ENCODE data around the gene SLC35B2. TPM values are rescaled to one million over a fixed set of nuclear protein-coding genes. Genes with fewer than 3 reads are reported as not detected.

The SLC35B2 gene
- total and polyA plus RNA-seq, 10 donors: 17.6 to 30.4 (median 24.0) TPM

DNA sequence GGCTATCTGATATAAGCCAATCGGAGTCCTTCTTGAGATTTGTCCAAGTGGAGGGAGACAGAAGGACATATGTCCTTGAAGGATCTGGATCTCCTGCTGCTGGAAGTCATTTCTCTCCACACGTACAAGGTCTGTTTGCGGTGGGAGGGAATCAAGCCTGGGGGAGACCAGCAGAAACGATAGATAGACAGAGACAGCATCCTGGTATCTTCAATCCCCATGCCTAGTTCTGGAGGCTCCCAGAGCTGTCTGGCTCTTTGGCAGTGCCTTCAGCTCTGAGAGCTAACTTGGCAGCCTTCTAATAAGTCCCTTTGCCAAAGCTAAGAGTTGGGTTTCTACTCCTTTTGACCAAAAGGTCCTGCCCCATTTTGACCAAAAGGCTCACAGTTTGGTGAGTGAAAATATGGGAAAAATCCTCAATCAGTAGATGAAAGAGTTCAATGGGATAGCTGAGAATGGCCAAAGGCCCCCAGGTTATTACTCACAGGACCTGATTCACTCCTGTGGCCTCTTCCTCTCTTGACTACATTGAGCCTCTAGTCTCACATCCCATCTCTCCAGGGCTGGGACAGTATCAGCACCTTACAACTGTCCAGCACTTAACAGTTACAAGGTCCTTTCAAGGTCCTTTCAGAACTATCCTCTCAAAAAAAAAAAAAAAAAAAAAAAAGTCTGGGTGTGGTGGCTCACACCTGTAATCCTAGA lies 35.5 kb upstream of the SLC35B2 start:
- TF ChIP-seq, protein P1, sequence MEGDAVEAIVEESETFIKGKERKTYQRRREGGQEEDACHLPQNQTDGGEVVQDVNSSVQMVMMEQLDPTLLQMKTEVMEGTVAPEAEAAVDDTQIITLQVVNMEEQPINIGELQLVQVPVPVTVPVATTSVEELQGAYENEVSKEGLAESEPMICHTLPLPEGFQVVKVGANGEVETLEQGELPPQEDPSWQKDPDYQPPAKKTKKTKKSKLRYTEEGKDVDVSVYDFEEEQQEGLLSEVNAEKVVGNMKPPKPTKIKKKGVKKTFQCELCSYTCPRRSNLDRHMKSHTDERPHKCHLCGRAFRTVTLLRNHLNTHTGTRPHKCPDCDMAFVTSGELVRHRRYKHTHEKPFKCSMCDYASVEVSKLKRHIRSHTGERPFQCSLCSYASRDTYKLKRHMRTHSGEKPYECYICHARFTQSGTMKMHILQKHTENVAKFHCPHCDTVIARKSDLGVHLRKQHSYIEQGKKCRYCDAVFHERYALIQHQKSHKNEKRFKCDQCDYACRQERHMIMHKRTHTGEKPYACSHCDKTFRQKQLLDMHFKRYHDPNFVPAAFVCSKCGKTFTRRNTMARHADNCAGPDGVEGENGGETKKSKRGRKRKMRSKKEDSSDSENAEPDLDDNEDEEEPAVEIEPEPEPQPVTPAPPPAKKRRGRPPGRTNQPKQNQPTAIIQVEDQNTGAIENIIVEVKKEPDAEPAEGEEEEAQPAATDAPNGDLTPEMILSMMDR (IDR thresholded peaks at IDR 0.05 in 8 of 11, conservative IDR thresholded peaks at IDR 0.05 in 3 of 11): no peak
- TF ChIP-seq POLR2A (IDR thresholded peaks at IDR 0.05) (no peak), POLR2AphosphoS5 (IDR thresholded peaks at IDR 0.05) (no peak)
- Histone ChIP-seq H3K4me3 (no peak overlapping the region), H3K27me3 (replicated peaks in 1 of 7) (peaks cover 4 to 99% (median 54%) of the 10 kb centered on the region in 7 donors), H3K4me1 (peaks cover 9 to 13% (median 11%) of the 10 kb centered on the region in 6 donors), H3K27ac (no peak overlapping the region), H3K36me3 (no peaks in the 10 kb centered on the region), H3K9me3 (no peaks in the 10 kb centered on the region)
- DNase-seq: no peak
- 80 to 87% (median 86%) methylated on average over 4 of the region's 4 CpGs for WGBS, 5 donors
- intact Hi-C loops (cut with DNase I; ENCODE audit: low total_unique reads): no loop called here

DNA sequence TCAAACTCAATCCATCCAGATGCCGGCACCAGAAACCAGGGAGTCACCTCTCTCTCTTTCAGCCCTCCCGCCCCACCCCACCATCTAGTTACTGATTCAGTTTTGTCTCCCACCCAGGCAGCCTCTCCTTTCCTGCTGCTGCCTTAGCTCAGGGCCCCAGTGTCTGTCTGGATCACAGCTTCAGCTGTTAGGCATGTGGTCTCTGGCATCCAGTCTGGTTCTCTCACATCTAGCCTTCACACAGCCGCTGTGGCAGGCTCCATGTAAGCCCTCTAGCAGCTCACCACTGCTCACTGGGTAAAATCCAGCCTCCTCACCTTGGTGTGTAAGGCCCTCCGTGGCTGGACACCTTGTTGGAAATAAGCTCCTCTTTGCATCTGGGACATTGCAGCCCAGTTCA lies 34.5 kb upstream of the SLC35B2 start:
- no peaks in the 10 kb centered on the region for H3K9me3 ChIP-seq
- H3K36me3 ChIP-seq: no peaks in the 10 kb centered on the region
- no peak for TF ChIP-seq POLR2AphosphoS5 (IDR thresholded peaks at IDR 0.05)
- TF ChIP-seq, protein P1 (IDR thresholded peaks at IDR 0.05 in 8 of 11, conservative IDR thresholded peaks at IDR 0.05 in 3 of 11): no peak
- H3K4me3 ChIP-seq: no peak overlapping the region
- H3K27me3 ChIP-seq (replicated peaks in 1 of 7): peaks cover 0 to 99% (median 44%) of the 10 kb centered on the region in 7 donors
- DNase-seq: peak; percentile 51
- 76 to 88% (median 81%) methylated on average over 4 of the region's 4 CpGs for whole genome bisulfite sequencing, 5 donors
- H3K4me1 ChIP-seq: peaks cover 0 to 3% (median under 1%) of the 10 kb centered on the region in 6 donors
- intact Hi-C loops (cut with DNase I; ENCODE audit: low total_unique reads): no loop called here
- H3K27ac ChIP-seq: no peak overlapping the region

DNA sequence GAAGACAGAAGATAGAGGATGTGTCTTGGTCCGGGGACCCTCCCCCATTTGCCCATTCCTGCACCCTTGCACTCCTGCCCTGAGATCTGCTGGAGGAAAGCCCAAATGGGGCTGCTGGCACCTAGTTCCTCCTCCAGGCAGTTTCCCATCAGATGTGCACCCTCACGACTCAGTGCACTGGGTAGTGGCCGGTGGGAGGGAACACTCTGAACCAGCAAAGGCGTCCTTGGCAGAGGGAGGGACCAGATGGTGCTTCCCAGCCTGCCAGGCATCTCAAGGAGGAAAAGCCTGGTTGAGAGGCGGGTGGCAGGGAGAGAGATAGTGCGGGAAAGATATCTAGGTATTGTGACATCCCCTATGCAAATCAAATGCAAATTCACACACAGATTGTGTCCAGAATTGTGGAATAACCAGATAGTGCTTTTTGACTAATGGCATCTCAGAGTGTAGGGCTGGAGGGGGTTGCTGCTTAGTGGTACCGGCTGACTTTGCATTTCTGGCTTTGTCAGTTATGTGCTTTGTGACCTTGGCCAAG lies 32.5 kb upstream of the SLC35B2 start:
- TF ChIP-seq, protein P1 (IDR thresholded peaks at IDR 0.05 in 8 of 11, conservative IDR thresholded peaks at IDR 0.05 in 3 of 11): no peak
- TF ChIP-seq POLR2AphosphoS5 (IDR thresholded peaks at IDR 0.05): no peak
- TF ChIP-seq POLR2A (IDR thresholded peaks at IDR 0.05): no peak
- H3K36me3 ChIP-seq: no peaks in the 10 kb centered on the region
- H3K9me3 ChIP-seq: no peaks in the 10 kb centered on the region
- 34 to 53% (median 49%) methylated on average over 7 of the region's 7 CpGs for WGBS, 5 donors
- H3K27ac ChIP-seq: no peak overlapping the region
- intact Hi-C loops (cut with DNase I; ENCODE audit: low total_unique reads): no loop called here
- no peak overlapping the region for H3K4me3 ChIP-seq
- no peaks in the 10 kb centered on the region for H3K4me1 ChIP-seq
- no peak for DNase-seq
- peaks cover 0 to 97% (median 28%) of the 10 kb centered on the region in 7 donors for H3K27me3 ChIP-seq (replicated peaks in 1 of 7)

DNA sequence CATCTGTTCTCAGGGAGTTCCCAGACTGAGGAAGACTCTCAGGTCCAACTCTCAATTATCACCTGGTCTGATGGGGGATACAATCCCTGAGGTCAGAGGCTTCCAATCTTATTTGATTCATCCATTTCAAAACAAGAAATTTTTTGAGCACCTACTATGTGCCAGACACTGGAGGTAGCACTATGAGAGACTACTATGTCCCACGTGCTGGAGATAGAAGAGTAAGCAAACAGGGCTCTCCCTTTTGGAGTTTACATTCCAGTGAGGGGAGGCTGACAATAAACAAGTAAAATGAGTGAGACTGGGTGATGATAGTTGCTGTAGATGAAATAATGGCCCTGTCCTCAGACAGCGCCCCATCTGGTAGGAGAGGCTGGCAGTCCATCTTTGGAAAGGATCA lies 29.4 kb upstream of the SLC35B2 start:
- Histone ChIP-seq H3K4me1 (peaks cover 0 to 7% (median 0%) of the 10 kb centered on the region in 6 donors), H3K4me3 (no peak overlapping the region), H3K27ac (no peak overlapping the region), H3K27me3 (replicated peaks in 1 of 7) (peaks cover 0 to 84% (median 15%) of the 10 kb centered on the region in 7 donors), H3K9me3 (no peaks in the 10 kb centered on the region), H3K36me3 (no peaks in the 10 kb centered on the region)
- 38 to 67% (median 57%) methylated on average over 2 of the region's 2 CpGs for WGBS, 5 donors
- DNase-seq: no peak
- intact Hi-C loops (cut with DNase I; ENCODE audit: low total_unique reads): no loop called here
- TF ChIP-seq POLR2AphosphoS5 (IDR thresholded peaks at IDR 0.05) (no peak), POLR2A (IDR thresholded peaks at IDR 0.05) (no peak)
- TF ChIP-seq, protein P1 (IDR thresholded peaks at IDR 0.05 in 8 of 11, conservative IDR thresholded peaks at IDR 0.05 in 3 of 11): no peak

Measured in spleen (tissue), 11 donors.